HepG2 (cell line): ENCODE results near the gene KIF22. TPM values are rescaled to one million over a fixed set of nuclear protein-coding genes. Genes with fewer than 3 reads are reported as not detected.

ENCODE experiments used
- CEBPG ChIP-seq: IDR thresholded peaks from 2 replicates; pipeline ENCODE4 v1.6.1; 2016
- DNMT1 ChIP-seq: sonication (generic); formaldehyde crosslinking; IDR thresholded peaks from 2 replicates; pipeline ENCODE4 v1.5.1; 2020; ENCODE audit warnings: mild to moderate bottlenecking, missing genetic modification reagents
- EP300 ChIP-seq, 3 experiments: sonication (generic) in 1 of 3; formaldehyde crosslinking in 1 of 3; IDR thresholded peaks; 2 replicates each; pipeline versions ENCODE4 v1.5.1 to v1.6.1; 2011 to 2020; ENCODE audit warnings: low read depth in 2 of 3, low read length in 2 of 3, borderline replicate concordance in 1 of 3, improper control_type of control experiment in 1 of 3, mild to moderate bottlenecking in 1 of 3, missing genetic modification reagents in 1 of 3, moderate library complexity in 1 of 3
- HHEX ChIP-seq: IDR thresholded peaks from 2 replicates; pipeline ENCODE4 v1.6.1; 2016; ENCODE audit warnings: control low read depth
- IRF1 ChIP-seq: sonication (generic); formaldehyde crosslinking; IDR thresholded peaks from 2 replicates; pipeline ENCODE4 v1.4.0; 2020; ENCODE audit warnings: low read depth, mild to moderate bottlenecking, missing genetic modification reagents
- JDP2 ChIP-seq: sonication (generic); formaldehyde crosslinking; IDR thresholded peaks from 2 replicates; pipeline ENCODE4 v1.8.1; 2022; ENCODE audit warnings: missing genetic modification reagents, borderline replicate concordance
- KLF12 ChIP-seq: sonication (generic); formaldehyde crosslinking; IDR thresholded peaks from 2 replicates; pipeline ENCODE4 v1.4.0; 2020; ENCODE audit warnings: missing genetic modification reagents, borderline replicate concordance
- MAZ ChIP-seq, 2 experiments: sonication (generic) in 1 of 2; formaldehyde crosslinking in 1 of 2; IDR thresholded peaks; 2 replicates each; pipeline versions ENCODE4 v1.5.0 to v1.6.1; 2012 to 2020; ENCODE audit warnings: low read depth in 2 of 2, mild to moderate bottlenecking in 2 of 2, borderline replicate concordance in 1 of 2, improper control_type of control experiment in 1 of 2, low read length in 1 of 2, missing genetic modification reagents in 1 of 2, moderate library complexity in 1 of 2
- REPIN1 ChIP-seq: sonication (generic); formaldehyde crosslinking; IDR thresholded peaks from 2 replicates; pipeline ENCODE4 v1.8.0; 2022; ENCODE audit warnings: missing genetic modification reagents, low read depth, mild to moderate bottlenecking, borderline replicate concordance
- SMARCC2 ChIP-seq: fragments of 450-650 bp; IDR thresholded peaks from 2 replicates; pipeline ENCODE4 v1.6.1; 2017; ENCODE audit warnings: antibody characterized with exemption, mild to moderate bottlenecking
- TEF ChIP-seq: sonication (generic); formaldehyde crosslinking; IDR thresholded peaks from 2 replicates; pipeline ENCODE4 v1.5.0; 2020; ENCODE audit warnings: missing genetic modification reagents
- TFAP4 ChIP-seq: sonication (generic); IDR thresholded peaks from 2 replicates; pipeline ENCODE4 v1.6.1; 2016; ENCODE audit warnings: low read depth, borderline replicate concordance
- ZFP36 ChIP-seq: fragments of 150-350 bp; IDR thresholded peaks from 2 replicates; pipeline ENCODE4 v1.6.1; 2018; ENCODE audit warnings: borderline replicate concordance, low read length, low read depth; ENCODE audit not compliant: partially characterized antibody
- ZNF205 ChIP-seq: IDR thresholded peaks from 2 replicates; pipeline ENCODE4 v1.6.1; 2018; ENCODE audit warnings: missing biosample characterization, missing genetic modification reagents
- ZNF253 ChIP-seq: sonication (generic); formaldehyde crosslinking; IDR thresholded peaks from 2 replicates; pipeline ENCODE4 v1.8.0; 2022; ENCODE audit warnings: mild to moderate bottlenecking, missing genetic modification reagents, borderline replicate concordance
- ZNF607 ChIP-seq: sonication (generic); formaldehyde crosslinking; IDR thresholded peaks from 2 replicates; pipeline ENCODE4 v1.5.1; 2020; ENCODE audit warnings: missing genetic modification reagents, mild to moderate bottlenecking, borderline replicate concordance
- ZNF615 ChIP-seq: sonication (generic); formaldehyde crosslinking; IDR thresholded peaks from 2 replicates; pipeline ENCODE4 v1.5.0; 2020; ENCODE audit warnings: mild to moderate bottlenecking, missing genetic modification reagents, borderline replicate concordance
- polyA plus RNA-seq, 8 experiments: library from polyadenylated mRNA; depleted of rRNA in 3 of 8; stranded (reverse) in 7 of 8; unstranded in 1 of 8; fragments of >200 nt; fragmentation: Illumina TruSeq in 4 of 8; extraction: Trizol in 4 of 8; gene quantifications; 2 replicates each; pipeline versions ENCODE4 v1.2.1 to v1.2.3, GENCODE V29; 2011 to 2016; ENCODE audit warnings: low read depth in 4 of 8, missing spikeins in 1 of 8, mixed read lengths in 1 of 8; ENCODE audit not compliant: insufficient read depth in 1 of 8
- total RNA-seq, 5 experiments: library from RNA; depleted of rRNA; stranded (reverse); fragments of >200 nt; fragmentation: Illumina TruSeq; extraction: Trizol; gene quantifications; 2 replicates each; pipeline ENCODE4 v1.2.3, GENCODE V29; 2016; ENCODE audit warnings: low read depth in 1 of 5
- TF ChIP-seq, protein P1 (sequence below): sonication (generic); formaldehyde crosslinking; IDR thresholded peaks from 2 replicates; pipeline ENCODE4 v1.5.0; 2020; ENCODE audit warnings: mild to moderate bottlenecking, missing genetic modification reagents
- TF ChIP-seq, protein P2 (sequence below): sonication (generic); formaldehyde crosslinking; IDR thresholded peaks from 2 replicates; pipeline ENCODE4 v1.5.0; 2020; ENCODE audit warnings: missing genetic modification reagents
- TF ChIP-seq, protein P3 (sequence below): sonication (generic); formaldehyde crosslinking; IDR thresholded peaks from 2 replicates; pipeline ENCODE4 v1.4.0; 2020; ENCODE audit warnings: missing genetic modification reagents, mild to moderate bottlenecking, borderline replicate concordance

KIF22 gene
- total and polyA plus RNA-seq, 2 of the 13 experiments (the other 11 are each of a cell fraction or from before 2014, with no cell fraction given): 95.8 to 118 TPM

DNA sequence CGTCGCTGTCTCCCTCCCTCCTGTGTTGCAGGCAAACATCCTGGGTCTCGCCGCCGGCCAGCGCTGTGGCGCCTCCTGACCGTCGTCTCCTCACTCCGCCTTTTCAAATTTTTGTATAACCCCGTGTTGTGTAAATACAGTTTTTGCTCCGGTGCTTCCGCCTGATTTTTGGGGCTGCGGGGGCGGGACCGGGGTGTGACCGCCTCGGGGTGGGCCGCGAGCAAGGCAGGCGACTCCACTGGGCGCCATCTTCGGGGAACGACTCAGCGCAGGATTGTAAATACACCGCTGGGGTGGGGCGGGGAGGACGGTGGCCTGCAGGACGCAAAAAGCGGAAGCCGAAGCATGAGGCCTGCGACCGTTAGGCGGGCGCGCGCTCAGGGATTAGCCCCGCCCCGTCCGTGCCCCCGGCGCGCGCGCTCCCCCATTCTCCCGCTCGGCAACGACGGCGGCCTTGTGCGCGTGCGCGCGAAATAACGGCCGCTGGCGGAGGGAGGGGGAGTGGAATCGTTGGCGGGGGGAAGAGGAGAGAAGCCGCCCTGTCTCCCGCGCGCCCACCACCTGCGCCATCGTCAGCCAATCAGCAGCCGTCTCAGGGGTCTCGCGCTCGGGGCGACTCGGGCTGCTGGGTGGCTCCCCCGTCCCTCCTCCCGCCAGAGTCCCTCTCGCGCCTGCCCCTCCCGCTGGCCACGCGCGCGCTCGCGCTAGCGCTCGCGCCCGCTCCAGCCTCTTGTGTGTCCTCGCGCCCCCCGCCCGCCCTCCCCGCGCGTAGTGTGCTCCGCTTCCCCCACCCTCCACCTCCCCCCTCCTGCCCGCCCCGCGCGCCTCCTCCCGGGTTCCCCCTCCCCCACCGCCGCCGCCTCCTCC is 14.9 kb downstream of the KIF22 start (continued):
- TF ChIP-seq SMARCC2: no peak
- peak; percentile 97; the same call in 1 of the 2 replicates for TF ChIP-seq ZNF607 (CRISPR knock-in tag)
- peak; percentile 28; the same call in 1 of the 2 replicates for TF ChIP-seq TFAP4
- TF ChIP-seq, protein P1, sequence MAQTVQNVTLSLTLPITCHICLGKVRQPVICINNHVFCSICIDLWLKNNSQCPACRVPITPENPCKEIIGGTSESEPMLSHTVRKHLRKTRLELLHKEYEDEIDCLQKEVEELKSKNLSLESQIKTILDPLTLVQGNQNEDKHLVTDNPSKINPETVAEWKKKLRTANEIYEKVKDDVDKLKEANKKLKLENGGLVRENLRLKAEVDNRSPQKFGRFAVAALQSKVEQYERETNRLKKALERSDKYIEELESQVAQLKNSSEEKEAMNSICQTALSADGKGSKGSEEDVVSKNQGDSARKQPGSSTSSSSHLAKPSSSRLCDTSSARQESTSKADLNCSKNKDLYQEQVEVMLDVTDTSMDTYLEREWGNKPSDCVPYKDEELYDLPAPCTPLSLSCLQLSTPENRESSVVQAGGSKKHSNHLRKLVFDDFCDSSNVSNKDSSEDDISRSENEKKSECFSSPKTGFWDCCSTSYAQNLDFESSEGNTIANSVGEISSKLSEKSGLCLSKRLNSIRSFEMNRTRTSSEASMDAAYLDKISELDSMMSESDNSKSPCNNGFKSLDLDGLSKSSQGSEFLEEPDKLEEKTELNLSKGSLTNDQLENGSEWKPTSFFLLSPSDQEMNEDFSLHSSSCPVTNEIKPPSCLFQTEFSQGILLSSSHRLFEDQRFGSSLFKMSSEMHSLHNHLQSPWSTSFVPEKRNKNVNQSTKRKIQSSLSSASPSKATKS: no peak
- TF ChIP-seq IRF1 (CRISPR knock-in tag): no peak
- TF ChIP-seq TEF (CRISPR knock-in tag): peak; percentile 72; the same call in 1 of the 2 replicates
- peak; percentile 84; the same call in 1 of the 2 replicates for TF ChIP-seq JDP2 (CRISPR knock-in tag)
- peak; percentile 92; the same call in 1 of the 2 replicates for TF ChIP-seq ZNF205
- TF ChIP-seq ZNF615 (CRISPR knock-in tag): peak; percentile 66; the same call in 1 of the 2 replicates
- TF ChIP-seq DNMT1 (CRISPR knock-in tag): peak; percentile 95; the same call in 1 of the 2 replicates
- TF ChIP-seq, protein P2, sequence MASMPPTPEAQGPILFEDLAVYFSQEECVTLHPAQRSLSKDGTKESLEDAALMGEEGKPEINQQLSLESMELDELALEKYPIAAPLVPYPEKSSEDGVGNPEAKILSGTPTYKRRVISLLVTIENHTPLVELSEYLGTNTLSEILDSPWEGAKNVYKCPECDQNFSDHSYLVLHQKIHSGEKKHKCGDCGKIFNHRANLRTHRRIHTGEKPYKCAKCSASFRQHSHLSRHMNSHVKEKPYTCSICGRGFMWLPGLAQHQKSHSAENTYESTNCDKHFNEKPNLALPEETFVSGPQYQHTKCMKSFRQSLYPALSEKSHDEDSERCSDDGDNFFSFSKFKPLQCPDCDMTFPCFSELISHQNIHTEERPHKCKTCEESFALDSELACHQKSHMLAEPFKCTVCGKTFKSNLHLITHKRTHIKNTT: no peak
- TF ChIP-seq MAZ (IDR thresholded peaks at IDR 0.05; ENCODE audit: borderline replicate concordance, low read depth, low read length): peak; percentile 99
- peak; percentile 100 for TF ChIP-seq MAZ (CRISPR knock-in tag; IDR thresholded peaks at IDR 0.05; ENCODE audit: low read depth)
- TF ChIP-seq HHEX (CRISPR knock-in tag): no peak
- TF ChIP-seq KLF12 (CRISPR knock-in tag): peak; percentile 99
- peak; percentile 99 for TF ChIP-seq REPIN1 (CRISPR knock-in tag)
- TF ChIP-seq, protein P3, sequence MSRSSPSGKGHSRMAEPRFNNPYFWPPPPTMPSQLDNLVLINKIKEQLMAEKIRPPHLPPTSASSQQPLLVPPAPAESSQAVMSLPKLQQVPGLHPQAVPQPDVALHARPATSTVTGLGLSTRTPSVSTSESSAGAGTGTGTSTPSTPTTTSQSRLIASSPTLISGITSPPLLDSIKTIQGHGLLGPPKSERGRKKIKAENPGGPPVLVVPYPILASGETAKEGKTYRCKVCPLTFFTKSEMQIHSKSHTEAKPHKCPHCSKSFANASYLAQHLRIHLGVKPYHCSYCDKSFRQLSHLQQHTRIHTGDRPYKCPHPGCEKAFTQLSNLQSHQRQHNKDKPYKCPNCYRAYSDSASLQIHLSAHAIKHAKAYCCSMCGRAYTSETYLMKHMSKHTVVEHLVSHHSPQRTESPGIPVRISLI (CRISPR knock-in tag): peak; percentile 58; the same call in 1 of the 2 replicates
- no peak for TF ChIP-seq ZNF253 (CRISPR knock-in tag)
- peak in 1 of 2 experiments; percentile 64; a peak in 1 of 4 replicates for TF ChIP-seq EP300 (IDR thresholded peaks at IDR 0.05; ENCODE audit: low read depth in 2 of 2, low read length in 2 of 2)
- peak; percentile 59 for TF ChIP-seq EP300 (CRISPR knock-in tag; IDR thresholded peaks at IDR 0.05; ENCODE audit: borderline replicate concordance)
- no peak for TF ChIP-seq ZFP36
- TF ChIP-seq CEBPG (CRISPR knock-in tag): peak; percentile 67
